Stimulated activated CD8-positive, alpha-beta memory T cell treated with anti-CD3 and anti-CD28 coated beads, Interleukin-7, amount 100 ng/mL, for 4 hours (primary cell): ENCODE data around the gene GPBP1.

Experiments
- DNase-seq, 2 donors: peaks; one replicate each; pipeline ENCODE4 v3.0.0-alpha.2; 2020; ENCODE audit warnings: low read depth in 2 of 2

Gene GPBP1

DNA sequence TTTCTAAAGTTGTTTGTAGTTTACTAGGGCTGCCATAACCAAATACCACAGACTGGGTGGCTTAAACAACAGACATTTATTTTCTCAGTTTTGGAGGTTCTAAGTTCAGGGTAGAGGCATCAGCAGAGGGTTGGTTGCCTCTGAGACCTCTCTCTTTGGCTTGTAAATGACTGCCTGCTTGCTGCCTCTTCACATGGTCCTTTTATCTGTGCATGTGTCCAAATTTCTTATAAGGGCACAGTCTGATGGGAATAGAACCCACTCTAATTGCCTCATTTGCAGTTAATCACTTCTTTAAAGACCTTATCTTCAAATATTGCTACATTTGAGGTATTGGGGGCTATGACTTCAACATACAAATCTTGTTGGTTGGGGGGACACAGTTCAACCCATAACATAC is 36.8 kb downstream of the GPBP1 start:
- no peak for DNase-seq

DNA sequence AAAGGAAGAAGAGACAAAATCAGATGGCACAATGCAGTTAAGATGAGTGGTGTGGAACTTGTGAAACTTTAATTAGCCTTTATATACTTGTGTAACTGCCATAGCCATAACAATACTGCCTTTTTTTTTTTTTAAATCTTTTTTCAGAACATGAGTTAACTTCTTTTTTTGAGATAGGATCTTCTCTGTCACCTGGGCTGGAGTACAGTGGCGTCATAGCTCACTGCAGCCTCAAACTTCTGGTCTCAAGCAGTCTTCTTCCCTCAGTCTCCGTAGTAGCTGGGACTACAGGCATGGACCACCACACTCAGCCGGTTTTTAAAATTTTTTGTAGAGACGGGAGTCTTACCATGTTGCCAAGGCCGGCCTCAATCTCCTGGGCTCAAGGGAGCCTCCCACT is 37.2 kb downstream of the GPBP1 start:
- no peak for DNase-seq

DNA sequence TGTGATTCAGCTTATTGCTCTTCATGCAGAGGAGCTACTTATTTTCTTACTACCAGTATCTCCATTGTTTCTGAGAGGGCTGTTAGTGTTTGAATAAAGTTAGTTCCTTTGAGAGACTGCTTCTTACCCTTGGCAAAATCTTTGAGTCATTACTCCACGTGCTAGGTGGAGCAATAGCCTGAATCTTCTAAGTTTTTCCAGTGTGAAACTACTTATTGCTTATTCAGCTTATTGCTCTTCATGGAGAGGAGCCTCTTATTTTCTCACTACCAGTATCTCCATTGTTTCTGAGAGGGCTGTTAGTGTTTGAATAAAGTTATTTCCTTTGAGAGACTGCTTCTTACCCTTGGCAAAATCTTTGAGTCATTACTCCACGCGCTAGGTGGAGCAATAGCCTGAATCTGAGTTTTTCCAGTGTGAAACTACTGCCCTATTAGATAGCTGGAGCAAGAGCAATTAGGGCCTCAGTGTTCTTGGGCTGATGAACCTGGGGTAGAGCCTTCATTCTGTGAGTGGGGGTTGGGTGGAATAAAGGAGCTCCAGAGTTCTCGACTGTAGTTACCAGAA is 41.9 kb downstream of the GPBP1 start:
- DNase-seq = no peak

DNA sequence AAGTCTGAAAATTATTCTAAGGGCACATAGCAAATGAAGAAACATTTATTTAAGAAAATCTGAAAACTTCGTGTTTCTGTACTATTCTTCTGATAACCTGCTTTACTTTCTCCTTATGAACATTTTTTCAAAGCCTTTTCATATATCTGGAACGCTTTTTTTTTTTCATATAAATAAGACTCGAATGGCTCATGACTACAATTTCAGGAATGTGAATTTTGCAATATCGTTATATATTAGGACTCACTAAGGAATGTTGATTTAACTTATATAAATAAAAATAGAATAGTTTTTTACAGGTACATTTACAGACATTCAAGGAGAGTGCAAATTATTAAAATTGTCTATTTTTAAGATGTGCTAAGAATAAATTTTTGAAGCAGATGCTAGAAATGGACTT is 42.9 kb downstream of the GPBP1 start:
- DNase-seq = no peak

DNA sequence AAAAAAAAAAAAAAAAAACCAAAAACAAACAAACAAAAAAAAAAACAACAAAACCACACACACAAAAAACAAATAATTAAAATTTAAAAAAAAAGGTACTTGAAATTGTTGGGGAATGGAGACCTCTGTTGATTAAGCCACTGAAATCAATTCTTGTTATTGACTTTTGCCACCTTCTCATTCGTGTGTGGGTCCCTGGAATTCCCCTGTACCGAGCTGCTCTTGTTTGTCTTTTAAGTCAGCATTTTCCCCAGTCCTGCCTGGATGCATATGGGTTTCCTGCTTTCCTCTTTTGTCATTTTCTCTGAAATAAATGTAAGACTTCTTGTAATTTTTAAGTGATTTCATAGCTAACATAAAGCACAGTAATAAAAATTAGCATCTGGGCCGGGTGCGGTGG is 45.5 kb downstream of the GPBP1 start:
- DNase-seq = no peak

DNA sequence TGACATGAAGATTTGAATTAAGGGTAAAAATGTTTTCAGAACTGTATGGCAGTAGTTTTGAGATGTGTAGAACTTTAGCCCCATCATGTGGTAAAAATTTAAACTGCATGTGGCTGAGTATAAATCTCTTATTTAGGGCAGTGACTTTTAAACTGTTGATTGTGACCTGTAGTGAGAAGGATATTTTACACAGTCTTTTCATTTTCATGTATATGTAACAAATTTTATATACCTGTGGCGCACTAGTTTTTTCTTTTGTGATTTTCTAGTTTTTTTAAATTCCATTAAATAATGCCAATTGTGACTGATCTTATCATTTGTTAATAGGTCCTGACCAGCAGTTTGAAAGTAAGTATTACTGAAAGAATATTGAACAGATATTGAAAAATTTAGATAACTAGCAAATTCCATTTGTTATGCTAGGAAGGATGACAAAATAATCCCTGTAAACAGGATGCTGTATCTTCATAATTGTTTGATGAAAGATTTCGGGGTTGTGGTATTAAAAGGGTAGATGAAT is 47.2 kb downstream of the GPBP1 start:
- no peak for DNase-seq

DNA sequence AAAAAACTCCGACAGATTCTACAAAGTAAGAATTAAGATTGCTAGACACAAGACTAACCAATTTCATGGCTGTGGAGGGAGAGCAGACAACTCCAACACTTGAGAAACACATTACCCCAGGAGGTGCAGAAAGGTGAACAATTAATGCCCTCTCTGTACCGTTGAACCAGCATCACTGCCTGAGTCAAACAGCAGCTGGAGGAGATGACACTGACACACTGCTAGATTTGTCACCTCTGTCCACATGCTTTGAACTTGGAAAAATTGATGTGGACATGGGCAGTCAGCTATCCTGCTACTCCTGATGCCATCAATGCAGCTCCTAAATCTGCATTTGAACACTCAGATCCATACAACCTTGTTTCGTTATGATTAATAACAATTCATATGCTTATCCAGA is 51.7 kb downstream of the GPBP1 start:
- DNase-seq = no peak

DNA sequence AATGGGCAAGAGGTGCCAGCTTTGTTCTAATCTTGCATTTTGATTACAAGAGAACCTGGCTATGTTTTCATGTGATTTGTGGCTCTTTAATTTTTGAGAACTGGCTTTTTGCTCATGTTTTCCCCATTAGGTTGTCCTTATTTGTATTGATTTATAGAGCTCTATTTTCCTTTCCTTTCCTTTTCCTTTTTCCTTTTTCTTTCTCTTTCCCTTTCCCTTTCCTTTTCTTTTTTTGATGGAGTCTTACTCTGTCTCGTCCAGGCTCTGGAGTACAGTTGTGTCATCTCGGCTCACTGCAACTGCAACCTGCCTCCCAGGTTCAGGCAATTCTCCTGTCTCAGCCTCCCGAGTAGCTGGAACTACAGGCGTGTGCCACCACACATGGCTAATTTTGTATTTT is 55.5 kb downstream of the GPBP1 start:
- DNase-seq = no peak

DNA sequence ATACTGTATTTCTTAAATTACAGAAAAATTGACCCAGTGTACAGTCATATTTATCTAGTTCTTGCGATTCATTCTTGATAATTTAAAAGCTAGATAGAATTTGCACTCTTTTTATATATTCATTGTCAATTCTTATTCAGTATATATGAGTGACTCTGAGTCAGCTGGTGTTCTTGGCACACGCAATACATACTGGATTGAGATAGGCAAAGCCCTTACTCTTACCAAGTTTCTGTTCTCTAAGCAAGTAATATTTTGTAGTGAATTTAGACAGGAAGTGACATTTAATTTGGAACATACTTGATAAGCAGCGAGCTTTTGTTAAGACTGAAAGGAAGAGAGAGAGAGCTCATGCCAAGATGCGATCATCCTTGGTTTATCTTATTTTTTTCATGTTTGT is 57.7 kb downstream of the GPBP1 start:
- DNase-seq = no peak

DNA sequence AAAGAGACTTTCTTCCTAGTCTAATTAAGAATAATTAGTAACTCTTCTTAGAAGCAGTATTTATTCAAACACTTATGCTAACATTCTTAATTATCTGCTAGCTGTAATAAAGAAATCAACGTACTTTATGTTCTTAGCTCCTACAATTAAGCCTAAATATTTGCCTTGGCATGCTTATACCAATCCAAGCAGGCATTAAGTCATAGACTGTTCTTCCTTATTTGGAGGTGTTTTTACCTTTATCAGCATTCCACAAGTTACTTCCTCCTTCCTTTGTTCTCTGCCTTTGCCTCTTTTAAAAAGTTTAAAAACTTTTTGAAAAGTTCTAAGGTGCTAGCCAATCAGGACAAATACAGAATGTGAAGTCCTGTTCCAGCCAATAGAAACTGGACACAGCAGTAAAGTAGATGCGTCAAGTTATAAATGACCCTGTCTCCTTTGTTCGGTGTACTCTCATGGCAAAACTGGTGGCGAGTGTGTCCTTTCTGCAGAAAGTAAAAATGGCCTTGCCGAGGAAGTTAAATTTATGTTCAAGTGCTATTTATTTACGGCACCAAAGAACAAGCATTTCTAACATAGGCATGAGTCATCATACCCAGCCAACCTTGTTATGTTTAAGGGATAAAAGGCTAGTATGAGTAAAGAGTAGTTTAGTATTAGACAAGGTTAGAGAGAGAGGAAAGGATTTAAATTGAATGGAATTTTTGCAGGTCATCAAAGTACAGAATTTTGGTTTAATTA is 58.6 kb downstream of the GPBP1 start:
- no peak for DNase-seq

DNA sequence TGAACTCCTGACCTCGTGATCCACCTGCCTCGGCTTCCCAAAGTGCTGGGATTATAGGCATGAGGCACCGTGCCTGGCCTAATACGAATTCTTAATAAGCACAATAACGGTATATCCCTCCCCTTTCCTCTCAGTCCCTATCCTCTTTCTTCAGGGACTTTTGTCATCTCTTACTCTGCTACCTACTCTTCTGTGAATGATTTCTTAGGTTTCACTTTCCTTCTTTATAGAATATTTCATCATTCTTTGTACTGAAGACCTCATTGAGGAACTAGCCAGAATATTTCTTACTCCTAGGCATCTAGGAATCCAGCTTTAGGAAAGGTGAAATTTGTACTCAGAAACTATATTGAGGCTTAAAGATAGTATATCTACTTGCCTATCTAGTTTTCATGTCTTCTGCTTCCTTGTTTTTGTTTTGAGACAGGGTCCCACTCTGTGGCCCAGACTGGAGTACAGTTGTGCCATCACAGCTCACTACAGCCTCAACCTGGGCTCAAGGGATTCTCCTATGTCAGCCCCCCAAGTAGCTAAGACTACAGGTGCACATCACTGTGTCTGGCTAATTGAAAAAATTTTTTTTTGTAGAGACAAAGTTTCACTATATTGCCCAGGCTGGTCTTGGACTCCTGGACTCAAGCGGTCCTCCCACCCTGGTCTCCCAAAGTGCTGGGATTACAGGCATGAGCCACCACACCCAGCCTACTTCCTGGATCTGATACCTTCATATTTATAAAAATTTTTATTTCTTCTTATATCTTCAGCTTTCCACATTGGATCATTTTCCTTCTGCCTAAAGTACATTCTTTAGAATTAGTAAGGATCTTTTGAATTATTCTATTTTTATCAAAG is 69.7 kb downstream of the GPBP1 start:
- no peak for DNase-seq

DNA sequence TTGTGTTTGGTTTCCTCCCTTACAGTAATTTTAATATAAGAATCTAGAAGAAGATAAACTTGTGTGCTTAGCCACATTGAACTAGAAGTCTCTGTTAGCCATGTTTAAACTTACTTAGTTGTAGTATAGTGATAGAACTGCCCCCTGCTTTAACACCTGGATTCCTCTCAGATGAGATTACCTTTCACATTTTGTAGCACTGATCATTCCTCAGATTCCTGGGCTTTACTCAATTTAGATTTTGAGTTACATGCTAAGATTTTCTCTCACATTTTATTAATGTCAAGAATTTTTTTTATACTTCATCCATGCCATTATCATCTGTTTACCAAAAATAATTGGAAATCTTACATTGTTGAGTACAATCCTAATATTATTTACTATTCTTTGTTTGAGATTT is 70.5 kb downstream of the GPBP1 start:
- no peak for DNase-seq

DNA sequence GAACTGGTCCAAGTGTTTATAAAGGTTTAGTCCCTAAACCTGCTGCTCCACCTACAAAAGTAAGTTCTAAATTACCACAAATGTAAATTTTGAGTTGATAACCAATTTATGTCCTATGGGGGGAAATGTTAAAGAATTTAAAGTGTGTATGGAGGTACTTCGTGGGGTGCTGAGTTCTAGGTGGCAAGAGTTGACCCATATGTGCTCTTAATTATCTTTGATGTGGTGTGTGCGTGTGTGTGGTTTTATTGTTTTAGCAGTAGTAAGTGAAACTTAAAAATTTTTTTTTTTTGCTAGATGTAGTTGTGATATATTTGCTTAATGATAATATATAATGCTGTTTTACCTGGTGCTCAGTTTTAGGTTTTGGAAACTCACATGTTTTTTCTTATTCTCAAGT is 72.6 kb downstream of the GPBP1 start:
- no peak for DNase-seq

DNA sequence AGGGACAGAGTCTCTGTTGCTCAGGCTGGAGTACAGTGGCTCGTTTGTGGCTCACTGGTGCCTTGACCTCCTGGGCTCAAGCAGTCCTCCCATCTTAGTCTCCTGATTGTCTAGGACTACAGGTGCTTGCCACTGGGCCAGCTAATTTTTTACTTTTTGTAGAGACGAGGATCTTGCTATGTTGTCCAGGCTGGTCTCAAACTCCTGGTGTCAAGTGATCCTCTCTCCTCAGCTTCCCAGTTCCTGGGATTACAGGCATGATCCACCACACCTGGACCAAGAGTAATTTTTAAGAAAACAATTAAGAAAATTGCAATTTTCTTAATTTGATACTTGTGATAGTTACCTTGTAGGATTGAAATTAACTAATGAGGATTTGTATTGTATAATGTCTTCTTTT is 73.9 kb downstream of the GPBP1 start:
- no peak for DNase-seq

DNA sequence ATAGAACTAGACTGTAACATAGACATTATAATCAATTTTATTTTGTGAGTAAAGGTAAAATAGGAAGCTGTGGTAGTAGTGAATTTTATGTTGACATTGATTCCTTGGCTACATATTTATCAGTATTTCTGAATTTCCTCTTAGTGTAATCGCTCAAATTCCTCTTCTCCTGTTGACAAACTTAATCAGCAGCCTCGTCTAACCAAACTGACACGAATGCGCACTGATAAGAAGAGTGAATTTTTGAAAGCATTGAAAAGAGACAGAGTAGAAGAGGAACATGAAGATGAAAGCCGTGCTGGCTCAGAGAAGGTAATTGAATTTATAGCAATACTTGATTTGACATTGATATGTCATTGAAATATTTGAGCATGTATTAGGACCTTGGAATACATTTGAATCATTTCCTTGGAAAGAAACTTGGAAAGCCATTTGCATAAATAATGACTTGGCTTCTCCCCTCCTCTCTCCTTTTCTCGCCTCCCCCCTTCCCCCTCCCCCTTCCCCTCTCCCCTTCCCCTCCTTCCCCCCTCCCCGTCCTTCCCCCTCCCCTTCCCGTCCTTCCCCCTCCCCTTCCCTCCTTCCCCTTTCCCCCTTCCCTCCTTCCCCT is 75.5 kb downstream of the GPBP1 start:
- no peak for DNase-seq

DNA sequence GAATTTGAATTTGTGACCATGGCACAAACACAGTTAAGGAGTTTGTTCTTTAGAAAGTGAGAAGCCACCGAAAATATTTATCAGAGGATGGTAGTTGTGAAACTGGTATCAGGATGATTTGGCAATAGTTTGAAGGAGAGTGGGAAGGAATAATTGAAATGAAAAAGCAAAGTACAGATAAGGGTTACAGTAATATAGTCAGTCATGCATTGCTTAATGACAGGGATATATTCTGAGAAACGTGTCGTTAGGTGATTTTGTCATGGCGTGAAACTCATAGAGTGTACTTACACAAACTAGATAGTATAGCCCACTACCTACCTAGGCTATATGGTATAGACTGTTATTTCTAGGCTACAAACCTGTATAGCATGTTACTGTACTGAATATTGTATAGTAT is 84.2 kb downstream of the GPBP1 start:
- DNase-seq = no peak

DNA sequence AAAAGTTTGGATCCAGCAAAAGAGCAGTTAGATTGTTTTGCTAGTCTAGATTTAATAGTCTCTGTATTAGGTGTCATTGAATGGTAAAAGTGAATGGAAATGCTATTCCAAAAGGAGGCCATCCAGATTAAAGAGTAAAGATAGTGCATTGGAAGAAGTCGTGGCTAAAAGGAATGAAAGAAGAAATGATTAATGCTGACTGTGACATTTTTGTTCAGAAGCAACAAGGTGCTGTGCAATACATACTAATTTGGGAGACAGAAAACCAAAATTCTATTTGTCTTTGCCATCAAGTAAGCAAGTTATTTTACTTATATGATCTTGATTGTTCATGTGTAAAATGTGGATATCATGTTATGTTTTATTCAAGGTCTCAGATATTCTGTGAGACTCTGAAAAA is 85.1 kb downstream of the GPBP1 start:
- no peak for DNase-seq

DNA sequence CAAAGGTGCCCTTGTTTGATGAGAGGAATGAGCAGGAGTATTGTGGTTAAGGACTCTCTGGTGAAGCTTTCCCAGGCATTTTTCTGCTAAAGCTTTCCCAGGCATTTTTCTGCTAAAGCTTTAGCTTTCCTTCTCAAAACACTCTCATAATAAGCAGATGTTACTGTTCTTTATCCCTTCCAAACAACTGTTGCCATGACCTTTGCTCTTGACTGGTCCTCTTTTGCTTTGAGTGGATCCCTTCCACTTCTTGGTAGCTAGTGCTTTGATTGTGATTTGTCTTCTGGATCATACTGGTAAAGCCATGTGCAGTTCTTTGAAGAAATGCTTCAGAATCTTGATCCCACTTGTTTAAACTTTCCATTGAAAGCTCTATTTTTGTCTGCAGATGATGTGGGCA is 85.8 kb downstream of the GPBP1 start:
- no peak for DNase-seq

DNA sequence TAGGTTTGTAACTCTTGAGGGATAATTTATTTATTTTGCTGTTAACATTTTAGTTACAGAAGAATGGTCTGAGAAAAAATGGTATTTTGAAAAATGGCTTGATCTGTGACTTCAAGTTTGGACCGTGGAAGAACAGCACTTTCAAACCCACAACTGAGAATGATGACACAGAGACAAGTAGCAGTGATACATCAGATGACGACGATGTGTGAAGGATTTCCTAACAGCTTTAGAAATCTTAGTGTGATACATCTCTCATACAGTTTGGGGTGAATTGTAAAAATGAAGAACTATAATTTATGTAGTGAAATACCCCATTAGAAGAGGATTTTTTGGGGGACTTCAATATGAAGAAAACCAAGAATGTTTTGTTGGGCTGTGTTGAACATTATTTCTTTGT is 88.7 kb downstream of the GPBP1 start:
- DNase-seq = no peak

DNA sequence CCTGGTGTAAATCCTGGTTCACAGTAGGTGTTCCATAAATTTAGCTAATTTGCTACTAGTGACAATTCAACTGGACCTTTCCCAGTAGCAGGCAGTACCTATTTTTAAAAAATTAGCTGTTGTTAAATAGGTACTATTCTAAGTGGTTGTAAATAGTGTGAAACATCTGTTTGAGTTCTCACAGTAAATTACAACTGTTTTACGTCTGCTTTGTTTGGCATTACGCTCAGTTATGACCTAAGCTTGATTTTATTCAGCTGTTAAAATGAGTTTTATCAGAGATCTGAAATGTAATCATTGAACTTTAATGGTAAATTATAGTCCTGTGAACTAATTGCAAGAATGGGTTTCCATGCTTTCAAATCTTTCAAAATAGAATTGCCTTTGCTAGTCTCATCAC is 93.9 kb downstream of the GPBP1 start:
- DNase-seq = no peak

DNA sequence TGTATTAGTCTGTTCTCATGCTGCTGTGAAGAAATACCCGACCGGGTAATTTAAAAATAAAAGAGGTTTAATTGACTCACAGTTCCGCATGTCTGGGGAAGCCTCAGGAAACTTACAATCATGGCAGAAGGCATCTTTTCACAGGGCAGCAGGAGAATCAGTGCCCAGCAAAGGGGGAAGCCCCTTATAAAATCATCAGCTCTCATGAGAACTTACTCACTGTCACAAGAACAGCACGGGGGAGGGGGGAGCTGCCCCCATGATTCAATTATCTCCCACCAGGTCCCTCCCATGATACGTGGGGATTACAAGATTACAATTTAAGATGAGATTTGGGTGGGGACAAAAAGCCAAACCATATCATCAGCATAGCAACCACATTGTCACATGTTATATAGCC is 102.5 kb downstream of the GPBP1 start:
- DNase-seq = no peak

DNA sequence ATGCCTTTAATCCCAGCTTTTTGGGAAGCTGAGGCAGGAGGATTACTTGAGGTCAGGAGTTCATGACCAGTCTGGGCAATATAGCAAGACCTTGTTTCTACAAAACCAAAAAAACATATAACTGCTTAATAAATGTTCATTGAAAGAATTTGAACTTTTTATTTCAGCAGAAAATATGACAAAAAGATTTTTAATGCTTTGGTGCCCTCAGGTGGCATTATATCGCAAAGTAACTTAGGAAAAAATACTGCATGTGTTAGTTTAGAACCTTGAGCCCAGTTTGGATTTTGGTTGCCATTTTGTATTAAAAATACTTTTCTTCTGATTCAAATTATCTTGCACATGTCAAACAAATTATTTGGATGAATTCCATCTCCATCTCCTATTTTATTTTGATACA is 103.2 kb downstream of the GPBP1 start:
- no peak for DNase-seq
